Colonic mucosa (tissue), 4 donors: ENCODE measurements around the gene KRT1. TPM values are rescaled to one million over a fixed set of nuclear protein-coding genes. Genes with fewer than 3 reads are reported as not detected.

ENCODE experiments used
- DNase-seq: peaks from one replicate; pipeline ENCODE4 v3.0.0-alpha.2; 2020
- H3K27ac ChIP-seq: fragments of 200-600 bp; one replicate; pipeline ENCODE4 v1.8.0; 2021
- H3K27me3 ChIP-seq: fragments of 200-600 bp; one replicate; pipeline ENCODE4 v1.8.0; 2021
- H3K36me3 ChIP-seq: fragments of 200-600 bp; one replicate; pipeline ENCODE4 v1.8.0; 2021
- H3K4me1 ChIP-seq: fragments of 200-600 bp; one replicate; pipeline ENCODE4 v1.8.0; 2021; ENCODE audit warnings: mild to moderate bottlenecking
- H3K4me3 ChIP-seq: fragments of 200-600 bp; one replicate; pipeline ENCODE4 v1.8.0; 2021
- H3K9ac ChIP-seq, 2 donors: one replicate each; pipeline ENCODE4 v1.7.0; 2013; ENCODE audit warnings: control low read depth in 2 of 2, low read depth in 2 of 2, low read length in 2 of 2
- H3K9me3 ChIP-seq: fragments of 200-600 bp; one replicate; pipeline ENCODE4 v1.8.0; 2021
- intact Hi-C: fragments of 100-400 bp; cut with DNase I; formaldehyde crosslinking; loops from one replicate; pipeline ENCODE4 v1.14.1; 2022
- total RNA-seq, 2 donors: library from RNA; stranded (reverse); fragmentation: NEBNext Ultra II Directional in 1 of 2; extraction: Animal tissue kit (Norgen Biotek cat#: 25700) in 1 of 2; gene quantifications; one replicate each; pipeline ENCODE4 v1.2.1, GENCODE V29; 2021
- TF ChIP-seq, protein P1 (sequence below): fragments of 200-600 bp; IDR thresholded peaks from one replicate; pipeline ENCODE4 v1.8.0; 2022; ENCODE audit warnings: antibody characterized with exemption, mild to moderate bottlenecking
- donor health status: healthy.
- donor health status: DM: no; HTN: no; CAD: no.
- donor health status: DM: no; HTN: no; CAD: no.

Gene KRT1
- total RNA-seq, 2 donors from 2014 or later = 1.2 TPM; not detected in 1

DNA sequence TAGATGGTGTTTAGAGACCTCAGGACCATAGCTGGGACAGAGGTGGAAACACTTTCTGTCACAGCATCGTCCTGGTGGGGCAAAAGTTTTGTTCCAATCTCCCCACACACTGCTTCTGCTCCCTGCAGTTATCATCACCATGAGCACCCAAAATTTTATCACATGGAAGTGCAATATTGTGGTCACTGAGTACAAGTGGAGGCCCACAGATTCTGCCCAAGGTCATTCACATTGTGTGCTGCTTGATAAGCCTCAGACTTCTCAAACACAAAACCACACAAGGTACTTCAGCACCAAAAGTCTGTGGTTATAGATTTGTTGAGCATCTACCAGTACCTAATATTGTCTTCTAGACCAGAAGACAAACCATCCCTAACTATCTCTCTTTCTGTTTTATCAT is 23.7 kb upstream of the KRT1 start:
- no peak overlapping the region for H3K27ac ChIP-seq
- H3K4me1 ChIP-seq = no peaks in the 10 kb centered on the region
- no peak for DNase-seq
- no peak overlapping the region for H3K9ac ChIP-seq
- intact Hi-C loops = no loop called here
- no peaks in the 10 kb centered on the region for H3K36me3 ChIP-seq
- TF ChIP-seq, protein P1, sequence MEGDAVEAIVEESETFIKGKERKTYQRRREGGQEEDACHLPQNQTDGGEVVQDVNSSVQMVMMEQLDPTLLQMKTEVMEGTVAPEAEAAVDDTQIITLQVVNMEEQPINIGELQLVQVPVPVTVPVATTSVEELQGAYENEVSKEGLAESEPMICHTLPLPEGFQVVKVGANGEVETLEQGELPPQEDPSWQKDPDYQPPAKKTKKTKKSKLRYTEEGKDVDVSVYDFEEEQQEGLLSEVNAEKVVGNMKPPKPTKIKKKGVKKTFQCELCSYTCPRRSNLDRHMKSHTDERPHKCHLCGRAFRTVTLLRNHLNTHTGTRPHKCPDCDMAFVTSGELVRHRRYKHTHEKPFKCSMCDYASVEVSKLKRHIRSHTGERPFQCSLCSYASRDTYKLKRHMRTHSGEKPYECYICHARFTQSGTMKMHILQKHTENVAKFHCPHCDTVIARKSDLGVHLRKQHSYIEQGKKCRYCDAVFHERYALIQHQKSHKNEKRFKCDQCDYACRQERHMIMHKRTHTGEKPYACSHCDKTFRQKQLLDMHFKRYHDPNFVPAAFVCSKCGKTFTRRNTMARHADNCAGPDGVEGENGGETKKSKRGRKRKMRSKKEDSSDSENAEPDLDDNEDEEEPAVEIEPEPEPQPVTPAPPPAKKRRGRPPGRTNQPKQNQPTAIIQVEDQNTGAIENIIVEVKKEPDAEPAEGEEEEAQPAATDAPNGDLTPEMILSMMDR = no peak
- H3K9me3 ChIP-seq = no peaks in the 10 kb centered on the region
- H3K27me3 ChIP-seq = no peaks in the 10 kb centered on the region
- no peak overlapping the region for H3K4me3 ChIP-seq

DNA sequence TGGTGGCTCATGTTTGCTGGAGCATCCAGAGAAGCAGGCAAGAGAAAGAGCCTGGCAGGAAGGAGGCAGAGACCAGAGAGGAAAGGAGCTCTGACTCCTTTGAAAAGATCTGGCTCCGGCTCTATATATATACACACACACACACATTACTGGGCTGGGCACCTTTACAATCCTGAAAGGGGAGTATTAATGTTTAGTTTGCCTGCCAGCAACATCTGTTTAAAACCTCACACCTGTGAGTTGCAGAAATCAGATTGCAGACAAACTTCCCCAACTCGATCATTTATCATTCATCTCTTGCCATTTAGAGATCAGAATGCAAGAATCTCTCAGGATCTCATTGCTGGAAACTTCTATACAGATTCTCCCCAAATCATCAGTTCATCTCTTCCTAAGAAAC is 23.2 kb upstream of the KRT1 start, which contains the start of gene KRT77:
Gene KRT77, minus strand, starts transcription at position 101 of the 400 bp plus-strand sequence. Its CDS starts 90 bp downstream, at position 11.
- no peak for DNase-seq
- no peaks in the 10 kb centered on the region for H3K4me1 ChIP-seq
- intact Hi-C loops = no loop called here
- H3K9ac ChIP-seq = no peak within 1 kb of the TSS
- no peaks in the 10 kb centered on the region for H3K36me3 ChIP-seq
- H3K27me3 ChIP-seq = no peaks in the 10 kb centered on the region
- H3K4me3 ChIP-seq = no peak within 1 kb of the TSS
- TF ChIP-seq, protein P1 = no peak
- no peaks in the 10 kb centered on the region for H3K9me3 ChIP-seq
- H3K27ac ChIP-seq = no peak within 1 kb of the TSS

DNA sequence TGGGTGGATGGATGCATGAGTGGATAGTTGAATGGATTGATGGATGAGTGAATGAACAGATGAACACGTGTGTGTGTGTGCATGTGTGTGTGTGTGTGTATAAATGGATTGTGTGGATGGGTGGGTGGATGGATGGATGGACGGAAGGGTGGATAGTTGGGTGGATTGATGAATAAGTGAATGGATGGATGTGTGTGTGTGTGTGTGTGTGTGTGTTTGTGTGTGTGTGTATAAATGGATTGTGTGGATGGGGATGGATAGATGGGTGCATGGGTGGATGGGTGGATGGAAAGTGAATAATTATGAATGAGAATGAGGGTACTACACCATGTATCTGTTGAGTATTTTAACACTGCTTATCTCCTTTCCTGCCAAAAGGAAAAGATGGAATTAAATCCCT is 22.1 kb upstream of the KRT1 start:
- Histone ChIP-seq H3K4me3 (no peak overlapping the region), H3K9me3 (no peaks in the 10 kb centered on the region), H3K27me3 (no peaks in the 10 kb centered on the region), H3K36me3 (no peaks in the 10 kb centered on the region), H3K4me1 (no peaks in the 10 kb centered on the region), H3K9ac (no peak overlapping the region), H3K27ac (no peak overlapping the region)
- TF ChIP-seq, protein P1 = no peak
- intact Hi-C loops = no loop called here
- DNase-seq = no peak

DNA sequence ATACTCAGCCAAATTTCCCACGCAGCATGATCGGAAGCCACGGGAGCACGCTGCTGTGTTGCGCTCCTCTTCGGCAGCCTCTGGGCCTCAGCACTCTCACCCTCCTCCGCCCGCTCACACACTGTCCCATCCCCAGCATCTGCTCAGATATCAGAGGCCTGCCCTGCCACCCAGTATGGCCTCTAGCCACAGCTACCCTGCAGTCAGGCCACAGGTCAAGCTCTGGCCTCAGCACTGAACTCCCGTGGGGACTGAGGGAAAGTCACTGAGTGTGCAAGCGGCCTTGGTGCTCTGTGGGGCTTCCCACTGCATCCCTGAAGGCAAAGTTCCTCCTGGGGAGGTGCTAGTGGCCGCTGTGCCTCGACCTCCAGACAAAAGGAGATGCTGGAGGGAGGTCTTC is 21.1 kb upstream of the KRT1 start:
- no peak for DNase-seq
- Histone ChIP-seq H3K27ac (no peak overlapping the region), H3K4me1 (no peaks in the 10 kb centered on the region), H3K27me3 (no peaks in the 10 kb centered on the region), H3K9ac (no peak overlapping the region), H3K4me3 (no peak overlapping the region), H3K9me3 (no peaks in the 10 kb centered on the region), H3K36me3 (no peaks in the 10 kb centered on the region)
- TF ChIP-seq, protein P1 = no peak
- intact Hi-C loops = no loop called here

DNA sequence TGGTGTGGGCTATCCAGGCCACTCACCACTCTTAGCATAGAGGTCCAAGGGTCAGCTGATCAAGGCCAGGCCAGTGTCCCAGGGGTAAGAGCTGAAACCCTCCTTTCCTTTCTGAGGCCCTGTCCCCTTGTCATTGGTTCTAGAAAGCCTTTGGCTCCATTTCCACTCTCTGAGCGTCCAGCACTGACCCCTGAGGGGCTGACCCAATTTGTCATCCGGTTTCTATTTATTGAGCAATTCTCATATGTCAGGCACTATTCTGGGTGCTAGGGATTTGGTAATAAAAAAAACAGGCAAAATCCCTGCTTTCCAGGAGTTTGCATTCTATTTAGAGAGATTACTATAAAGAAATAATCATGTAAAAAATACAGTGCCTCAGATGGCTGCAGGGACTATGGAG is 19.8 kb upstream of the KRT1 start:
- Histone ChIP-seq H3K4me1 (no peaks in the 10 kb centered on the region), H3K36me3 (no peaks in the 10 kb centered on the region), H3K4me3 (no peak overlapping the region), H3K27ac (no peak overlapping the region), H3K27me3 (no peaks in the 10 kb centered on the region), H3K9me3 (no peaks in the 10 kb centered on the region), H3K9ac (no peak overlapping the region)
- DNase-seq = no peak
- TF ChIP-seq, protein P1 = no peak
- intact Hi-C loops = no loop called here

DNA sequence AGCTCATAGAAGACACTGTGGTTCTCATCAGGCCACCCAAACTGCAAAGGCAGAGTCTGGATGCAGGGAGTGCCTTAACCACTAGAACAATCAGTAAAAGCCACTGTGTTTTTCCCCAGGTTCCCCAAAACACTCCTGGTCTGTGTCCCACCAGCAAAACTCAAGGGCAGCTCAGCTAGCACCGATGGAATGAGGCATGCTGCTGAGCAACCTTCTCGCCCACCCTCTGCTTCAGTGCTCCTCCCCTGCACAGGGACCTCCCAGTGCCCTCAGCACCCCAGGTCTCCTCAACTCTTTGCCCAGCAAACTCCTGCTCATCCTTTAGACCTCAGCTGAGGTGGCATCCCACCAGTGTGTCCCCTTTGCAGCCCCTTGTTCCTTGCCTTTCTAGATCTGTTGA is 19.2 kb upstream of the KRT1 start:
- TF ChIP-seq, protein P1 = no peak
- intact Hi-C loops = no loop called here
- H3K4me1 ChIP-seq = no peaks in the 10 kb centered on the region
- no peaks in the 10 kb centered on the region for H3K36me3 ChIP-seq
- H3K27me3 ChIP-seq = no peaks in the 10 kb centered on the region
- H3K27ac ChIP-seq = no peak overlapping the region
- H3K4me3 ChIP-seq = no peak overlapping the region
- H3K9me3 ChIP-seq = no peaks in the 10 kb centered on the region
- no peak for DNase-seq
- H3K9ac ChIP-seq = no peak overlapping the region
